Renal cortex interstitium (tissue), 11 donors: Measurements from ENCODE around the gene CHSY1. TPM values are rescaled to one million over a fixed set of nuclear protein-coding genes. Genes with fewer than 3 reads are reported as not detected.

Source experiments
- DNase-seq, 11 donors: peaks; one replicate each; pipeline ENCODE4 v3.0.0-alpha.2; 2013; ENCODE audit warnings: low read depth in 9 of 11, low spot score in 4 of 11; ENCODE audit errors: extremely low read depth in 1 of 11
- polyA plus RNA-seq, 3 donors: library from polyadenylated mRNA; unstranded; fragments of 120-200 nt; gene quantifications; one replicate each; pipeline ENCODE4 v1.2.1, GENCODE V29; 2013; ENCODE audit not compliant: insufficient read length in 3 of 3

The CHSY1 gene
- polyA plus RNA-seq, 3 donors = 46.7 to 50.8 (median 50.0) TPM

DNA sequence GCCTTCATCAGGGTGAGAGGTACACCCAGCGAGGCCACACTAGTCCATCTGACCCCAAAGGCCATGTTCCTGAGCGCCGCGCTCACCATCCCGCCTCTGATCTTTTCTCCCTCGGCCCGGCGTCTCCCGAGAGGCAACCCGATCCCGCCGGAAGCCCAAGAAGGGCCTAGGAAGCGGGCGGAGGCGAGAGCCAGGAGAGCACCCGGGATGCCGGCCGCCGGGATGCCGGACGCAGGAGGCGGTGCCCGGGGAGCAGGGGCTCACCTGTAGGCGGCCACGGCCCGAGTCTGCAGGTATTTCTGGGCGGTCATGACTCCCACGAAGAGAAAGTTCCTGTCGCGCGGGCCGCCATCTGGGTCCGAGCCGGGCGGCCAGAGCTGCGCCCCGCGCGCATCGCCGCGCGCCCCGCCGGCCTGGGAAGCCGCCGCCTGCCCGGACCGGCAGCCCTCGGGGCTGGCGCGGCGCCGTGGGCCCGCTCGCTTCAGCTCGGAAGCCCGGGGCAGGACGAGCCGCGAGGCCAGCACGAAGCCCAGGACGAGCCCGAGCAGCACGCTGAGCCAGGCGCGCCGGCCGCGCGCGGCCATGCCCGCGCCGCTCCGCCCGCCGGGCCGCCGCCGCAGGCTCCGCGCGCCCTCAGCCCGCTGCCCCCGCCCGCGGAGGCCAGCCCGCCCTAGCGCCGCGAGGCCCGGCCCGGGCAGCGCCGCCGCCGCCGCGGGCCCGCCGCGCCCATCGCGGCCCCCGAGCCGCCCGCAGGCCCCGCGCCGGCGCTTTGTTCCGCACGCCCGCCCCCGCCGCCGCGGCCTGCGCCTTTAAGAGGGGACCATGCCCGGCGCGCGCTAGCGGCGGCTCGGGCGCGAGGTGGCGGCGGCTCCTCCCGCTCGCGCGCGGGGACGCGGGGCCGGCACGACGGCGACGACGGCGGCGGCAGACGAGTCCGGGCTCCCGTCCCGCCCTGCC is 697 bp downstream of the CHSY1 start:
- DNase-seq = peak in 2 of 11 donors; percentile 43 to 63

DNA sequence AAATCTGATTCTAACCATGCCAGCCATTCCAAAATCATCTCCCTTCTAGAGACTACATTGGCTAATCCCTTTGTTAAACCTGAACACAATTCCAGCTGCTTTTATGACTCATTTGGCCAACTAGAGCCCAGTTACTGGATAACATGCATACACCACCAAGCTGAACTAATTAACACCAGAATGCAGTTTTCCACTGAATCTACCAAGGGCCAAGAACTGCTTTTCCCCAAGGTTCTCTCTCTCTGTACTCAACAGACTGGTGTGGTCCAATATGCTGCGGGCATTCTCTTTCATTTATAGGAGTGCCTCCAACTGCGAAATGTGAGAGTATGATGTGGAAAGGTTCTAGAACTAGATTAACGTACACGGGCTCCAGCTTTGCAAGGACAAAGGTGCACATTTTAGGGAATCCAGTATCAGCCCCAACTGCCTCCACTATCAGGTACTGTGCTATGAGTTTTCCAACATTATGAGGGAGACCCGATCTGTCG is 1.5 kb downstream of the CHSY1 start:
- no peak for DNase-seq

DNA sequence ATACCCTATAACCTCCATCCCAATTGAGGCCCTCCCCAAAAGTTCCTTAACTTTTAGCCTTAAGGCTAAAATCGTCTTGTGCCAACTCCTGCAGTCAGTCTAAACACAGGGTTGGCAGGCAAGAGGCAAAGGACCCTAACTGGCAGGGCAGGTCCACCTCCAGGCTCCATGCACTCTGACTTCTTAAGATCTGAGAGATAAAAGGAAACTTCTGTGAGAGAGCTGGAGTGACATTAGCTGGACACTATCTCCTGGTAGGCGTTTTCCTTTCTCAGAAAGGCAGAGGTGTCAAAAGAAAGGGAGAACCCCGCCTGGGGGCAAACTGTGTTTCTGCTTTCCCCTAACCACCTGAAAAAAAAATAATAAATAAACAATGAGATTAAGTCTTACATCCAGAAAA is 3.6 kb downstream of the CHSY1 start:
- no peak for DNase-seq

GRCh38 chr15:101246824-101247745 is 4.8 kb downstream of the CHSY1 start:
- no peak for DNase-seq

DNA sequence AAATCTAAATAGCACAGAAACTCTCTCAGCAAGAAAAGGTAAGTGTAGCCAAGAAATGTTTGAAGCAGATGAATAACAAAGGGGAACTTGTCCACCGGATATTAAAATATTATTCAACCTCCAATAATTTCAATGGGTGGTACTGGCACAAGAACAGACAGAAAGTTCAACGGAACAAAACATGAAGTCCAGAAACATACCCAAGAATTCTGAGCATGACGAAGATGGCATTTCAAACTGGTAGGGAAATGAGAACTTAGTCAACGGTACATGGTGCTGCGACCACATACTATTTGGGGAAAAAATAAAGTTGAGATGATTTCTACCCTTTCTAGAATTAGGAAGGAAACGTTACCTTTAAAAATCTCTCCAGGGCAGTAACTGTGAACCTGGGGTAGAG is 5.5 kb downstream of the CHSY1 start:
- DNase-seq = no peak

DNA sequence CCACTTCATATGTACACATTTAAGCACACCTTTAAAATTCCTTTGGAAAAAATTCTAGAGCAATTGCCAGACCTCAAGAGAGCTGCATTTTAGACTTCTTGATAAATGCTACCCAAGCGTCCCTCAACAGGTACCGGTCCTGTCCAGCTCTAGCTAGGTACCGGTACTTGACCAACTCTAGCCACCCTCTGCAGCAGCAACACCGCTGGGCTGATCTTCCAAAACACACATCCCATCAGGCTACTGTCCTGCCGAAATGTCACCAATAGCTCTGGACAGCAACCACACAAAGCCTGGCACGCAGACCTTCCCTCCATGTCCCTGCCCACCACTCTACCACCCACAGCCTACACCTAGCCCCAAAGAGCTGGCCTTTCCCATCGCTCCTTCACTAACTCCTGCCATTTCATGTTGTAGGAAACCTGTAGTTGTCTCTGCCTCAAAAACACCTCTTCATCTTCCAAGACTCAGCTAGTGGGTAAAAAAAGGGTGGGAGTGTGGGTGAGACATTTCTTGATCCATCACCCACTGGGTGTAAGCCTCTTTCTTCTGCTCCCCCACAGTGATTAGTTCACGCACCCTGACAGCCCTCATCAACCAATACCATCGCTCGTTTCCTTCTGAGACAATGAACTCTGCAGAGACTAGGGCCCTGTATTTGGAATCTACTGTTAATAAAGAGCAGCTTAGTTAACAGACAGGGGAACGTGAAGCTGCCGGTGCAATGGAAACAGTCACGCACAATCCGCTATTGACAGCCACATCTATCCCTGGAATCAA is 6.8 kb downstream of the CHSY1 start:
- no peak for DNase-seq

DNA sequence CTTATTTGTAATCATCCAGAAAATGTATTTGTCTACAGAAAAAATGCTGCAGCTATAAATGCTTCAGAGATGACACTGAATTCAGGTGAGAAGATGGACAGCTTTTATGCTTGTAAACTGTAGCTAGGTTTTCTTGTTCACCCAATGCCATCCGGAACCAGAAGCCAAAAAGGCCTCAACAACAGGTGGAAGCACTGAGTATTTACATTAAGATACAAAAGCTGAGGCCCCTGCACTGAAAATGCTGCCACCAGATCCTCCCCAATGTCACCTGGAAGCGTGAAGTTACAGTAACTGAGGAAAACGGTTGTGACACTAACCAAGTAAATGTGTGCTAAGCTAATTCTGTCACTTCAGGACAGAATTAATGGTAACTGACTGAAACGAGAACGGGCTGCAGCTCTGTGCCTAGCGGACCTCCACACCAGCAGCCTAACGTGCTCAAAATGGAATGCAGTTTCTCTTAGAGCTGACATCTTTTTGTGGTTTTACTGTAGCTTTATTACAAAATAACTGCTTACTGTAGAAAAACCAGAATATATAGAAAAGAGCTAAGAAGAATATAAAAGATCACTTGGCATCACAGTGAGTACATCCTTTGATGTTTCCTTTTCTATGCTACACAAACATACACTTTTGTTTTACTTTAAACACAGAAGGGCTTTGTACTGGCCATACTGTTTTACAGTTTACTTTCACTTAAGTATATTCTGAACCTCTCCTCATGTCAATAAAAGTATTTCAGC is 7.6 kb downstream of the CHSY1 start:
- no peak for DNase-seq

- no peak for DNase-seq
Observed at GRCh38 chr15:101243420-101243819, 8.4 kb downstream of the CHSY1 start.

GRCh38 chr15:101242999-101243336 is 8.9 kb downstream of the CHSY1 start:
- DNase-seq = no peak

GRCh38 chr15:101242160-101242998 is 9.5 kb downstream of the CHSY1 start:
- DNase-seq = no peak

- no peak for DNase-seq
Observed at GRCh38 chr15:101240358-101240757, 11.5 kb downstream of the CHSY1 start.

DNA sequence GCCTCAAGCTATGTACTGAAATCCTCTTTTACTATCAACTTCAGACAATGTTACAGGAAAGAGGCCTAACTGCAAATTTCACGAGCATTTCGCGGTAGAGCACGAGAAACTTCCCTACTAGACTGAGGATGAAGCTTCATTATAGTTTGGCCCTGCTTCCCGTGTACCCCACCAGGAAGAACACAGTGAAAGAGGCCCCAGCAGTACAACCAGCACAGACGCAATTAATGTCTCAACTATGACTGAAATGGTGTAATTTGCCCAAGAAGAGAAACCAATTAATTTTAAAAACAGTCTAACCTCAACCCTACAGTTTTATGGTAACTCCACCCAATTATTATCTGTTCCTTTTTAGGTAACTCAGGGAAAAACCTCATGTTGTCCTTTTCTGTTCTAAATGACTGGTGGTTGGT is 12.1 kb downstream of the CHSY1 start:
- DNase-seq = no peak

- no peak for DNase-seq
Observed at GRCh38 chr15:101237251-101237650, 14.6 kb downstream of the CHSY1 start.

GRCh38 chr15:101233651-101234280 is 18.1 kb downstream of the CHSY1 start:
- DNase-seq = no peak

DNA sequence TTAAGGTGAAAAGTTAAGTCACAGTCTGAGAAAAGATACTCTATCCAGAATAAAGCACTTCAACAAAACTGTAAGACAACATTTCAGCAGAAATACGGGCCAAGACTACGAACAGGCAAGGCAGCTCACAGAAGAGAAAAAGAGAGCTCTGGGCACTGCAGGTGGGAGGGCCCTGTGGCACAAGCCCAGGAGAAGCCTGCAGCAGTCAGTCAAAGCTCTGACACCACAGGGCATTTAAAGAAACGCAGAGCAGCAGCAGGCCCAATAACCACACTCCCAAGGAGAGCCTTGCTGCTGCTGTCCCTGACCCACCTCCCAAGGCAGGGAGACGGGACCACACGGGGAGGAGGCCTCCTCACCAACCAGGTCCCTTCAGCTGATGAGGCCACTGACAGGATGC is 19.2 kb downstream of the CHSY1 start:
- DNase-seq = no peak

GRCh38 chr15:101228313-101228712 is 23.5 kb downstream of the CHSY1 start:
- DNase-seq = no peak

GRCh38 chr15:101225658-101226057 is 26.2 kb downstream of the CHSY1 start:
- no peak for DNase-seq
